NCI-H2171 treated with DMSO at 0.1 percent for 48 hours (cell line): ENCODE results near the gene GPRC5D.
A peak's percentile ranks its signal among the peaks of the same experiment; 100 is the strongest.

Experiments
- DNase-seq: peaks from one replicate; lab custom pipeline; 2025; lab: John Stamatoyannopoulos, UW

GPRC5D gene

DNA sequence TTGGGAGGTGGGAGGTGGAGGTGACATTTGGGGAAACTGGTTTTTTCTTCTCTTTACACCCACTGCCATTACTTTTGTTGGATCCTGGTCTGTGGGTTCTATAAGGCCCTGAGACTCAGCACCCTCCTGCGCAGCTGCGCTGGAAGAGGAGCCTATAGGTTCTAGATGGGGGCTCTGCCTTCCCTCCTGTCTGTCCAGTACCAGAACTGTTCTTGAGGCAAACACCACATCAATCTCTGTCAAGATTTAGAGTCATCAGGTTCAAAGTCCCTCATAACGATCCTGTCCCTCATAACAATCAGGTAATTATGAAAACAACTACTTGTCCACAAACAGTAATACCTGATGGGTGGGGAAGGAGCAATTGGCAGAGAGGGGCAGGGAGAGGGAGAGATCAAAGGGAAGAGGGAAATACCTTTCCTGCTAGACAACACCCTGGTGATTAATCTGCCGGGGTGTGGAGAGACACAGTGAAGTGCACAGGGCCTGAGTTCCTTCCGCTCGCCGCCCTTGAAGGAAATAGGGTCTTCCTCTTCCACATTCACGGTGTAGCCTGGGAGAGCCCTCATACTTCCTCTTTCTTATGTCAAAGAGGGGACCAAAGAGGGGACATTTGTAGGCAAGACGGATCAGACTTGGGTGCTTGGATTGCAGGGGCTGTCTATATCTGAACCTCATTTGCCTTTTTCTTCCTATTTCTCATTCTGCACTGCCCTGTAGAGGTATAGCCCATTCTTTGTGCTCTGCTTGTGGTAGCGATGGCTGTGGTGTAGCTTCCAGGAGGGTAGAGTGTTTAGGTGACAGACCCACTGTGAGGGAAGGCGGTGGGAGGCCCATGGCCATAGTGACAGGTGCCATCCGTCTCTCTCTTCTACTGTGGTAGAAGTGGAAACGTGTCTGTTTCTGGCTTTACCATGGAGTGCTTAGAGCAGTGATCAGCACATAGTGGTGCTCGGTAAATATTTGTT lies 48.0 kb downstream of the GPRC5D start:
- no peak for DNase-seq

DNA sequence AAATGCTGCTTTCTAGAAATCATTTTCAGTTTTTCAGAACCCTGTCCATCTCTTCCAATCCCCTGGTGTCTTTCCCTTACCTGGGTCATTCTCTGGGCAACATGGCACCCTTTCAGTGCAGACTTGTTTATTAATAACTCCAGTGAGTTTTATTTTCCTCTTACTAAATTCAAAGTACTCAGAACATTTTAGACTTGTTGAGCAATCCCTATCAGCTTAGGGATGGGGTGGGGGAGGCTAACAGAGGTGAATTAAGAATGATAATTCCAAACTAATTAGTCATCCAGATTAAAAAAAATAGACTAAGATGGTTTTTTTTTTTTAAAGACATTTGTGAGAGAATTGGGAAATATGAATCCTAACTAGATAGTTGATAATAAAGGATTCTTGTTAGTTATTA lies 49.9 kb downstream of the GPRC5D start:
- DNase-seq, result no peak

DNA sequence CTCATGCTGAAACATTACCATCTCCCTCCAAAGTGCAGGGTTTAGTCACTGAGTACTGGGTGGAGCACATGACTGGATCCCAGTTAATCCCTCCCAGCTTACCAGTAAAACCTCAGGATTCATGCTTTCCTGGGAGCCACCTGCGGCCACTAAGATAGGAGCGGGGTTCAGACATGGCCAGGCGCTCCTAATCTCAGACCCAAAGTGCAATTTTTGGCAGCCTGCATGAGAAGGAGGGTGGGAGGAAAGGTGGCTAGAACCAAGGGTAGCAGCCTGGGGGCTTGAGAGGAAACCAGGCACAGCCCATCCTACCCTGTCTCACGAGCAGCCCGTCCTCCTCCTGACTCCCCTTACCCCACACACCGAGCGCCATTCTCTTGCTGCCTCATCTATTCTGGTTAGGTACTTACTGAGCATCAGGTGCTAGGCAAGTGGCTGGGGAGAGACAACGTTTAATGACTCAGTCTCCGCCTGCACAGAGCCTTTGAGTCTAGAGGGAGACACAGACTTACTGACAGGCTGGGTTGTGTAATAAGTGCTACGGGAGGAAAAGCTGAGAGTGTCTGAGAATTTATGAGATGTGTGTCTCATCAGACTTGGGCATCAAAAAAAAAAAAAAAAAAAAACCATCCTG lies 50.7 kb downstream of the GPRC5D start:
- no peak for DNase-seq

DNA sequence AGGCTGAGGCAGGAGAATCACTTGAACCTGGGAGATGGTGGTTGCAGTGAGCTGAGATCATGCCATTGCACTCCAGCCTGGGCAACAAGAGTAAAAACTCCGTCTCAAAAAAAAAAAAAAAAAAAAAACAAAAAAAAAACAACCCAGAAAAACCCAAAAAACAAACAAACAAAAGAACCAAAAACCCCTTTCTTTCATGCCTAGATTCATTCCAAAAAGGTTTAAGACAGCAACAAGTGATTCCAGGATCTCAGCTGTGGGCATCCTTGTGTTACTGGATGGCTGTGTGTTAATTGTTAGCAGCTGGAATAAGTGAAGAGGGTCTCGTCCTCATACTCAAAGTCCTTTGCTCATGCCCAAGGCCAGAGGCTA lies 51.2 kb downstream of the GPRC5D start:
- DNase-seq, result no peak

DNA sequence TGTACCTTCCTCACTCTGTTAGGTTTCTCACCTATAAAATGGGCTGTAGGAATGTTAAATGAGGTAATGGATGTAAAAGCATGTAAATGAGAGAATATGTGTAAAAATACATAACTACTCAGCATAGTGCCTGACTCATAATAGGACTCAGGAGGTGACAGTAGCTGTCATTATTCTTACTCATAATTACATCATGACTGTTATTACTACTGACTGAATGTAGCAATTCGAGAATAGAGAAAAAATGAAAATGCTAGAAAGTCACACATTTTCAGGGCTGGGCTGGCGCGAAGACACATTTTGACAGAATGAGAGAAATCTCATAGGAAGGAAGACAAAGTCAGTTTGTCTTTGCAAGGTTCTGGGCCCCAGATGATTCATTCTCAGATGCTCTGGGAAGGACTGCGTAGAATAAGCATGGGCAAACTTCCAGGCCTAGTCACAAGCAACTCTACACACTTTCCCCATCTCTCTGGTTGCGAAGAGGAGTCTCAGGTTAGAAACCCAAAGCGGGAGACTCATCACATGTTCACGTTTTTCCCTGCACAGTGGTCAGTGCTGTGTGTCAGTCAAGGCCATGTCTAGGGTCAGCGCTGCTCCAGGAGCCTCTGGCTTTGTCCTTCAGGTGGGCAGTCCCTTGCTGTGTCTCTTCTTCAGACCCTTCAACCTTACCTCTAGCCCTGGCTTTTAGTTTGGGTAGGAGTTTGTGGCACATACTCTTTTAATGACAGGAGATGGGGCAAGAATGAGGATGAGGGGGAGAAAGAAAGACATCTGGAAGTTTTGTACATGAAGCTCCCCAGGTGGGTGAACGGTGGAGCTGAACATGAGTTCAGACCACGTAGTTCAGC lies 52.2 kb downstream of the GPRC5D start:
- DNase-seq, result no peak

DNA sequence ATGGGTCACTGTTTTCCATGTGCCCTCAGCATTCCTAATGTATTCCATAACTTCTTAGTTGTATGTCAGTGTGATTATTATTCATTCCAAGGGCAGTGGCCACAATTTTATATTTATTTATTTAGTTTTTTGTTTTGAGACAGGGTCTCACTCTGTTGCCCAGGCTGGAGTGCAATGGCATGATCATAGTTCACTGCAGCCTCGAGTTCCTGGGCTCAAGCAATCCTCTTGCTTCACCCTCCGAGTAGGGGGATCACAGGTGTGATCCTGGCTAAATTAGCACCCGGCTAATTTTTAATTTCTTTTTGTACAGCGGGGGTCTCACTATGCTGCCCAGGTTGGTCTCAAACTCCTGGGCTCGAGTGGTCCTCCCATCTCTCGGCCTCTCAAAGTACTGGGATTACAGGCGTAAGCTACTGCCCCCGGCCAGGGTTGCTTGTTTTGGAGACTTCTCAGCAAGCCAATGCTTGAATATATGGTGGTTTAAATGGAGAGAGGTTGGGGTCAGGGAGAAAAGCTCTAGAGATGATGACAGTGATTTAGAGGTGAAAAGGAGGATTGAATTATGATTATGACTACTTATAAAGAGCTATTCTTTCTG lies 53.0 kb downstream of the GPRC5D start:
- DNase-seq, result no peak

DNA sequence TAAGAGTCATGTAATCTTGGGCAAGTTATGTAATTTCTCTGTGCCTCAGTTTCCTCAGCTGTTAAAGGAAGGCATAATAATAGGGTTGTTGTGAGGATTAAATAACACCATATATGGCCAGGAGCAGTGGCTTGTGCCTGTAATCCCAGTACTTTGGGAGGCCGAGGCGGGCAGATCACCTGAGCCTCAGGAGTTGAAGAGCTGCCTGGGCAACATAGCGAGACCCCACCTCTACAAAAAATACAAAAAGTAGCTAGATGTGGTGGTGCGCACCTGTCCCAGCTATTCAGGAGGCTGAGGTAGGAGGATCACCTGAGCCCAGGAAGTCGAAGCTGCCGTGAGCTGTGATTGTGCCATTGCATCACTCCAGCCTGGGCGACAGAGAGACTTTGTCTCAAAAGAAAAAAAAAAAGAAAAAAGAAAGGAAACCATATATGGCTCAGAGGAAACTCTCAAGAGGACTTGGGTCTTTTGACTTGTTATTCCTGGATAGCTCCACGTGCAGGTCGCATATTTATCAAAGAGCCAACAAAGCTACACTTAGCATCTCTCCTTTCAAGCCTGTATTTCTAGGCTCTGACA lies 53.7 kb downstream of the GPRC5D start:
- DNase-seq, result no peak

DNA sequence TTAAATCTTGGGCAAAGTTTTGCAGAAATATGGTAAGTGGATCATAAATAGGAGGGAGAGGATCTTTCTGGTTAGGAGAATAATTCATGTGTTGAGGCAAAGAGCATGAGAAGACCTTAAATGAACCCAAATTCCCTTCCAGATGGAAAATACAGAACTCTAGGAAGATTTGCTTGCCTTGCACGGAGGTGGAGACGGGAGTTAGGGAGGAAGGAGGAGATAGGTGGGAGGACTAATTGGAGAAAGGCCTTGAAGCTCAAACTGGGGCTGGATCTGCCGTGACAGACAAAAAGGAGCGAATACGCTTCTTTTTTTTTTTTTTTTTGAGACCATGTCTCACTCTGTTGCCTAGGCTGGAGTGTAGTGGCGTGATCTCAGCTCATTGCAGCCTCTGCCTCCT lies 54.7 kb downstream of the GPRC5D start:
- DNase-seq, result no peak

DNA sequence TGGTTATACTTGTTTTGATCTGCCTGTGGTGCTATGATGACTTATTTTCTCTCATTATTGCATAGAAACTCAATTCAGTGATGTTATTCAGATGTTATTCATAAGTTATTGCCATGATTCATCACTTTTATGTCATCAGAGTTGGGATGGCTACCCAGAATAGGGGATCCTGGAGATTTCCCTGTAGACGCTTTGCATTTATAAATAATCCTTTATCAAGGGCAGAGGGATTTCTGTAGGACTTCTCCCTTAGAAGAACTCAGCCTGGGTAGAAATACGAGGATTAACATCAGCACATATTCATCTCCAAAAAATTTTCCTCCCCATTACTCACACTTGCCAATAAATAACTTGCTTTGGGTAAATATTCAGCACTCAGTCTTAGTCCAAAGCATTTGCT lies 55.7 kb downstream of the GPRC5D start:
- no peak for DNase-seq

DNA sequence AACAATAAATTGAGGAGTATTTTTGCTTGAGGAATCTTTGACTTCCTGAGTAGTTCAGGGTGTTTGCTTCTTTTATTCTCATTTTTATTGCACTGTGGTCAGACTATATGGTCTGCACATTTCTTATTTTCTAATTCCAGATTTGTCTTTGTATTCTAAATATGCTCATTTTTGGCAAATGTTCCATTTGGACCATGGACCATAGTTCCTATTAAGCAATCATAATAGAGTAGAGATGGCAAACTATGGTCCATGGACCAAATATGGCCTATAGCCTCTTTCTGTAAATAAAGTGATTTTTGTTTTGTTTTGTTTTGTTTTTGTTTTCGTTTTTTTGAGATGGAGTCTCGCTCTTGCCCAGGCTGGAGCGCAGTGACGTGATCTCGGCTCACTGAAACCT lies 58.5 kb downstream of the GPRC5D start:
- no peak for DNase-seq

DNA sequence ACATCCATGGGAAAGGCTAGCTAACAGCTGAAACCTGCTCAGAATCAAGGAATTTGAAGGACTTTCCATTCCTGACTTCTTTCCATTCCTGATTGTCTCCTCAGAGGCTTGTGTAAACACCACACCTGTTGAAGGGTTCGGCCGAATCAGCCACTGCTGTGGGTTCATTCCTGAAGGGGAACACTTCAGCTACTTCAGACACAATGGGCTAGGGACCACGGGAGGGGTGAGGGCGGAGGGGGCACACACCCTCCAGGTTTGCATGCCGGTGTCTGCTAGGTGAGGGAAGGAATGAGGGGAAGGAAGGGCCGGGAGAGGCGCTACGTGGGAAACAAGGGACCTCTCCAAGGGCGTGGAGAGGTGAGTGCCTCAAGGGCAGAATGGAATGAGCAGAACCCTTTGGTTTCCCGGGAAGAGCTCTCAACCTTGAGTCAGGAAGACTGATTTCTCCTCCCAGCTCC lies 59.3 kb downstream of the GPRC5D start:
- DNase-seq, result no peak

DNA sequence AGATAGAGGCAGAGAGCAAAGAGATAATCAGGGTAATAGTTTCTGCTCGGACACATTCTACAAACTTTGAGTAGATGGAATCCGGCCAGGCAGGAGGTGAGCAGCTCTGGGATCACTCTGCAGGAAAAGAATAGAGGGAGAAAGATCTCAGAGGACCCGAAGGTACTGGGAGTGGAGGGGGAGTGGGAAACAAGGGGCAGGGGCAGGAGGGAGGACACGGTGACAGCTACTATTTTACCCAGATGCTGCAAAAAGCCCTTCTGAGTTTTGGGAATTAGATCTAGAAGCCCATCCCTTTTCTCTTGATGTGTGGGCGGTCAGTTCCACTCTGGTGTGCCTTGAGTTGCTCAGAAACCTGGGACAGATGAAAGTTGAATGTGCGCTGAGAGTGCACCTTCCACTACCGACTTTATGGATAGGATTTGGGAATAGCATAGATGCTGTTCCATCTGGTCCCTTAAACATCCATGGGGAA lies 60.1 kb downstream of the GPRC5D start:
- DNase-seq, result no peak

DNA sequence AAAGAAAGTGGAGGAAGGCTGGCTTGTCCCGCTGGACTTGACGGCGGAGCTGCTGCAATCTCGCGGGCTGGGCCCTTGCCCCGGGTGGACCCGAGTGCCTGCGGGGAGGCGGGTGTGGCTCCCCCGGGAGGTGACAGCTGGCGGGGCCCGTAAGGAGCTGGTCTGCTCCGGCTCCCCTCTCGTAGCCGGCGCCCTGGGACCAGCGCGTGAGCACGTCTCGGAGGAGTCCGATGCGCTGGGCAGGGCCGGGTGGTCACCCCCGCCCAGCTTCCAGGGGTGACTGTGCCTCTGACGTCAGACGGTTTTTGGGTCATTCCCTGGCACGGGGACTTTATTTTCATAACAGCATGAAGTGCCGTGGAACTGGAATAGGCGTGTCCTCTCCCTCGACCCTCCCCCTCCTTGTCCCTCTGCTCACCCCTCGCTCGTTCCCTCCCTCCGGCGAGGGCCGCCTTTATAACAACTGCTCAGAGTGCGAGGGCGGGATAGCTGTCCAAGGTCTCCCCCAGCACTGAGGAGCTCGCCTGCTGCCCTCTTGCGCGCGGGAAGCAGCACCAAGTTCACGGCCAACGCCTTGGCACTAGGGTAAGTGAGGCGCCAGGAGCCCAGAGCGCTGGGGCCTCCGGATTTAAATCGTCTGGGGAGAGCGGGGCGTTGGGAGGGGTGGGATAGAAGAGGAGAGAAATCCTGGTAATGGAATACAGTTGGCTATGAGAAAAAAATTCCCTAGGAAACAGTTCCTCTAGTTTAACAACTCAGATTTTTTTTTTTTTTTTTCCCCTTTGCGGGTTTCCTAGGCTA lies 60.7 kb downstream of the GPRC5D start, which contains the start of gene GPRC5A:
TSS of gene GPRC5A (plus strand) at position 483 of the 801 bp plus-strand sequence. CDS start 16,688 bp downstream, outside the sequence.
- peak; percentile 28 for DNase-seq
